NCI-H460 (cell line): ENCODE data around the gene RNF4. TPM values are rescaled to one million over a fixed set of nuclear protein-coding genes. Genes with fewer than 3 reads are reported as not detected.
"Not testable (repeated sequence)": the region's sequence is repeated elsewhere in the genome, so short reads cannot be mapped to it uniquely, and the experiment has no call there.

Experiments used
- DNase-seq: peaks from one replicate; pipeline ENCODE4 v3.0.0-alpha.2; 2016; ENCODE audit warnings: low read depth; ENCODE audit errors: extremely low read depth
- total RNA-seq: library from RNA; depleted of rRNA; stranded (reverse); fragments of >200 nt; shearing (Covaris generic); gene quantifications from 2 replicates; pipeline ENCODE4 v1.2.3, GENCODE V29; 2014

RNF4 gene
- total RNA-seq, 1 experiment from 2014 or later, result 61.6 TPM

DNA sequence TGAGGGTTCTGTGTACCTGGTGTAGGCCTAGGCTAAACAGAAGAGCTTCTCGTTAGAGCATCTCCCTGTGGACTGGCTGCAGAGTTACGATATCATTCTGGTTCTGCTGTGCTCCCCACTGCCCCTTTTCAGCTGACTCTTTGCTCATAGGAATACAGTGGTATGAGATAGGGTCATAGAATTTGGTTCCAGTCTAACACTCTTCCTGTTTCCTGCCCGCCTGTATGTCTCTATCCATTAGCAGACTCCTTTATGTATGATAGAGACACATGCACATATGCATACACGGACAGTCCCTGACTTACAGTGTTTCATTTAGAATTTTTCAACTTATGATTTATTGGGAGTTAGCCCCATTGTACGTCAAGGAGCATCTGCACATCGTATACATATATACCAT lies 15.3 kb downstream of the RNF4 start:
- no peak for DNase-seq

DNA sequence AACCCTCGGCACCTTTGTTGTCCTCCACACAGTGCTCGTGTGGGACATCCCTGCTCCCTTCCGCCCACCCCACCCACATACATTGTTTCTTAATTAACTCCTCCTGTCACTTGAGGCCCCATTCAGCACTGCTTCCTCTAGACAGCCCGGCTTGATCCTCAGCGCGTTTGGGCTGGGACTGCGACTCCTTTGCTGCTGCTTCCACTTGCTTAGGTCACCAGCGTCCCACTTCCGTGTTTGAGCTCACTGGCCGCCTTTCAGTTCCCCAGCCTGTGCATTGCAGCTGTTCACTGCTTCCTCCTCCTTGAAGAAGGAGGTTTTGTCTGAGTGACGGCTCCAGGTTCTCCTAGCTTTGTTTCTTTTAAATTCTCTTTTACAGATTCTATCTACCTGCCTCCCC lies 16.1 kb downstream of the RNF4 start:
- DNase-seq, result no peak

GRCh38 chr4:2485956-2486355 lies 17.1 kb downstream of the RNF4 start:
- no peak for DNase-seq

DNA sequence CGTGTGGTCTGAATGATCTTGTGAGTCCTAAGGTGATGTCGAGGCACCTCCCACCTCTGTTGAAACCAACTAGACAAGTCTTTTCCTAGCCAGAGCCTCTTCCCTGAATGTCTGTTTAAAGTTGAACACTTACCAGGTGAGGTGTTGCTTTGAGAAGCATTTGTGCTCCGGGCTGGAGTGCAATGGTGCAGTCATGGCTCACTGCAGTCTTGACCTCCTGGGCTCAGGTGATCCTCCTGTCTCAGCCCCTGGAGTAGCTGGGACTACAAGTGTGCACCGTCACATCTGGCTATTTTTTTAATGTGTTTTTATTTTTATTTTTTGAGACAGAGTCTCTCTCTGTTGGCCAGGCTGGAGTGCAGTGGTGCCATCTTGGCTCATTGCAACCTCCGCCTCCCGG lies 18.1 kb downstream of the RNF4 start:
- DNase-seq, result no peak

GRCh38 chr4:2487632-2488031 lies 18.7 kb downstream of the RNF4 start:
- no peak for DNase-seq

GRCh38 chr4:2489081-2489805 lies 20.3 kb downstream of the RNF4 start:
- DNase-seq, result no peak

- DNase-seq, result peak; percentile 1
Measured at GRCh38 chr4:2489841-2490552, 21.1 kb downstream of the RNF4 start.

DNA sequence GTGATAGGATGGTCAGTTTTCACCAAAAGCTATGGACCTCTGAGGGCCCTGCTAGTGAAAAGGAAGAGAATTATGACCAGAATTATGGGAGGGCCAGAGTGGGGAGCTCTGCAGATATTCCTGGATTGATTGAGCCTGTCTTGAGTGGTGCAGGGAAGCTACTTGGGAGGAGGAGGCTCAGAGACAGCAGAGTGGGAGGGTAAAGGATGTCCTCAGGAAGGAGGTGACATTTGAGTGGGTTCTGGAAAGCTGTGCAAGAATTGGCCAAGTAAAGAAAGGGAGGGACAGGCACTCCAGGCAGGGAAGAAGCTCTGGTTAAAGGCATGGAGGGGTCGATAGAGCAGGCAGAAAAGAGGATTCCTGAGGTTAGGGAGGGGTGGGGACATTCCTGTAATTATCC lies 24.1 kb downstream of the RNF4 start:
- no peak for DNase-seq

GRCh38 chr4:2494992-2495391 lies 26.1 kb downstream of the RNF4 start:
- no peak for DNase-seq

GRCh38 chr4:2497324-2497723 lies 28.4 kb downstream of the RNF4 start:
- no peak for DNase-seq

DNA sequence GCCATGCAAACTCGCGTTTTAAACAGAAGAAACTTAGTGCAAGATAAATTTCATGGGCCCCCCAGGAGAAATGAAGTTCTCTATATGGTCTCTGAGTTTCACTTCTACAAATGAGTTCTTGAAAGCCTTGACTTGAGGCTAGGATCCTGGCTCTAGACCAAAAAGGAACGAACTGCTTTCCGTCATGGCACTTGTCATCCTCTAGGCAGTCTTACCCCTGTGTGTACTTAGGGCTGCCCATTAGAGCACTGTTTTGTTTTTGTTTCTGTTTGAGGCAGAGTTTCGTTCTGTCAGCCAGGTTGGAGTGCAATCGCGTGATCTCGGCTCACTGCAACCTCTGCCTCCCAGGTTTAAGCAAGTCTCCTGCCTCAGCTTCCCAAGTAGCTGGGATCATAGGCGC lies 29.0 kb downstream of the RNF4 start:
- no peak for DNase-seq

DNA sequence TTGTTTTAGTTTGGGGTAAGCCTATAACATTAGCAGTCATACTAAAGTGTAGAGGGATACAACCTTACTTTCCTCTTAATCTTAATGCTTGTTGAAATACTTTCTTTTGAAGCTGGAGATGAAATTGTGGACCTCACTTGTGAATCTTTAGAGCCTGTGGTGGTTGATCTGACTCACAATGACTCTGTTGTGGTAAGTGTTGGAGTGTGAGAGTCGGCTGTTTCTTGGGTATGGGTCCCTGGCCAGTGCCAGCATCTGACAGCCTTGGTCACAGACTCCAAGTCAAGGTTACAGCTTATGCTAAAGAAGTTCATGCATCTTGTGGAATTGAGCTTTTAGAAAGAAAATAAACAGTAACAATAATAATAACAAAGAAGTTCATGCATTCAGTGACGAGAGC lies 31.6 kb downstream of the RNF4 start:
- DNase-seq, result no peak

- no peak for DNase-seq
Measured at GRCh38 chr4:2501034-2501594, 32.2 kb downstream of the RNF4 start.

DNA sequence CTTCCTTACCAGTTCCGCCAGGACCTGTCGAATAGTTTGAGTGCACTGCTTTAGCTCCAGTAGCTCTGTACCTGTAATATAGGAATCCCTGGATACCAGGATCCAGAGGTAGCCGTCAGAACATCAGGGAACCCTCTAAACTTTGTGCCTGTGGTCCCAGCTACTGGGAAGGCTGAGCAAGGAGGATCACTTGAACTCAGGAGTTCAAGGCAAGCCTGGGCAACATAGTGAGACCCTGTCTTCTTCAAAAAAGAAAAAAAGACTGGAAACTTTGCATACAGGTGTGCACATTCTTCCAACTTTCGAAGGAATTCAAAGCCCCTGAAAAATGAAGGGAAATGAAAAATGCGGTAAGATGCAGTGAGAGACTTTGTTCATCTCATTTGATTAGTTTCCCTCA lies 34.9 kb downstream of the RNF4 start:
- DNase-seq, result no peak

GRCh38 chr4:2507259-2507658 lies 38.4 kb downstream of the RNF4 start:
- no peak for DNase-seq

GRCh38 chr4:2507855-2508254 lies 38.9 kb downstream of the RNF4 start:
- no peak for DNase-seq

DNA sequence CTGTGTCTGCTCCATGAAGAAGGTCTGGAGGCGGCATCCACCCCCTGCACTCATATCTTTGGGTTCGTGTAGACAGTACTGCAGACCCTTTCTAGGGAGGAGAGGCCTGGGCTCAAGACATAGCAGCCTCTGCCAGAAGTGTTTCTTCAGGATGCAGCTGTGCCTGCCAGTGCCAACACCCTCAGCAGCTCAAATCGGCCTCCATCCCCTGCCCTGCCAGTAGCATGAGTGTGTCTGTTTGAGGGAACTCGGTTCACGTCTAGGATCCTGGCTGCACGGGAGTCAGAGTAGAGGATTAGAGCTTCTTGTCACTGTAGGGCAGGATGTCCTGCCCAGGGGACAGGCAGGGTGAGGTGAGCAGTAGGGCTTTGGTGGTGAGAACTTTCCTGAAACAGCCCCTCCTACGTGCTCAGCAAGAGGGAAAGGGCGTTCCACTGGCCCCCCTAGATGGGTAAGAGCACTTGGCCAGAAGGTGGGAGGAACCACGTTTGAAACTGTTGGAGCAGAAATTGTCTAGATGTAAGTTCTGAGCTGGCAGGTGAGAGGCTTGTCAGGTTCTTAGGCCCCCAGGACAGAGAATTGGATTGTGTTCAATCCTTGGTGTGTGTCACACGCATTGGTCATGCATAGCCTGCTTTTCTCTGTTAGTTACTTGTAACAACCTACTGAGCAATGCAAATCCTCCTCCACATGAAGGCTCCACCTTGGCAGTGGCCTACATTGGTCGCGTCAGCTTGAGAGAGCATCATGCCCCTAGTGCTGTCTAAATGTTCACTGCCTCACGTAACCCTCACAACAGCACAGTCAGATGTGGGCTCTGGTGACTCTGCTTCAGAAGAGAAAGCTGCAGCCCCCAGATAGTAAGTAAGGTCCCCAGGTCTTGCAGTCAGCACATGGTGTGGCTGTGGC lies 41.7 kb downstream of the RNF4 start:
- DNase-seq, result no peak

GRCh38 chr4:2511645-2512131 lies 42.8 kb downstream of the RNF4 start:
- DNase-seq, result no peak

GRCh38 chr4:2512396-2513135 lies 43.7 kb downstream of the RNF4 start:
- DNase-seq, result no peak

- not testable (repeated sequence) for DNase-seq
Measured at GRCh38 chr4:2514193-2514592, 45.3 kb downstream of the RNF4 start.
